Endometrial microvascular endothelial cells (primary cell): ENCODE results near the gene SON. TPM values are rescaled to one million over a fixed set of nuclear protein-coding genes. Genes with fewer than 3 reads are reported as not detected.

Experiments used
- in situ Hi-C: cut with HindIII; loops from 2 replicates; pipeline ENCODE4 v1.10.0; 2017; ENCODE audit warnings: low sequenced_read_pairs, low pct_unique_long_range_greater_than_20kb; ENCODE audit errors: inconsistent ontology term
- total RNA-seq: library from RNA; depleted of rRNA; stranded (reverse); fragments of >200 nt; gene quantifications from one replicate; pipeline ENCODE4 v1.2.3, GENCODE V29; 2015; ENCODE audit errors: inconsistent ontology term

The SON gene
- total RNA-seq, 1 donor from 2014 or later = 130 TPM

DNA sequence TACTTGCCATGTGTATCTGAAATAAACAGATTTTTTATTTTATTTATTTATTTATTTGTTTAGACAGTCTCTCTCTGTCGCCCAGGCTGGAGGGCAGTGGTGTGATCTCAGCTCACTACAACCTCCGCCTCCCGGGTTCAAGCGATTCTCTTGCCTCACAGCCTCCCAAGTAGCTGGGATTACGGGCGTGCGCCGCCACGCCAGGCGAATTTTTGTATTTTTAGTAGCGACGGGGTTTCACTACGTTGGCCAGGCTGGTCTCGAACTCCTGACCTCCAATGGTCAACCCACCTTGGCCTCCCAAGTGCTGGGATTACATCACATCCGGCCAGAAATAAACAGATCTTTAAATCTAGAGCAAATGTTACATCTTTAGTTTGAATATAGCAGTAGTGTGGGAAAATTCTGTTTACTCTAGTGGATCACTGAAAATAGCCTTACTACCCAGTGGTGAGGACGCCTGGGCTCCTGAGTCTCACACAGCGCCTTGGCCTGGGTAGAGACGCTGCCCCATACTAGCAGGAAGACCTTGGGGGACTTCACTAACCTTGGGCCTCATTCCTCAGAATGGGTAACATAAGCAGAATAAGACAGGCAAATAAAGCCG lies 1.6 kb upstream of the SON start:
- in situ Hi-C loops = no loop called here

DNA sequence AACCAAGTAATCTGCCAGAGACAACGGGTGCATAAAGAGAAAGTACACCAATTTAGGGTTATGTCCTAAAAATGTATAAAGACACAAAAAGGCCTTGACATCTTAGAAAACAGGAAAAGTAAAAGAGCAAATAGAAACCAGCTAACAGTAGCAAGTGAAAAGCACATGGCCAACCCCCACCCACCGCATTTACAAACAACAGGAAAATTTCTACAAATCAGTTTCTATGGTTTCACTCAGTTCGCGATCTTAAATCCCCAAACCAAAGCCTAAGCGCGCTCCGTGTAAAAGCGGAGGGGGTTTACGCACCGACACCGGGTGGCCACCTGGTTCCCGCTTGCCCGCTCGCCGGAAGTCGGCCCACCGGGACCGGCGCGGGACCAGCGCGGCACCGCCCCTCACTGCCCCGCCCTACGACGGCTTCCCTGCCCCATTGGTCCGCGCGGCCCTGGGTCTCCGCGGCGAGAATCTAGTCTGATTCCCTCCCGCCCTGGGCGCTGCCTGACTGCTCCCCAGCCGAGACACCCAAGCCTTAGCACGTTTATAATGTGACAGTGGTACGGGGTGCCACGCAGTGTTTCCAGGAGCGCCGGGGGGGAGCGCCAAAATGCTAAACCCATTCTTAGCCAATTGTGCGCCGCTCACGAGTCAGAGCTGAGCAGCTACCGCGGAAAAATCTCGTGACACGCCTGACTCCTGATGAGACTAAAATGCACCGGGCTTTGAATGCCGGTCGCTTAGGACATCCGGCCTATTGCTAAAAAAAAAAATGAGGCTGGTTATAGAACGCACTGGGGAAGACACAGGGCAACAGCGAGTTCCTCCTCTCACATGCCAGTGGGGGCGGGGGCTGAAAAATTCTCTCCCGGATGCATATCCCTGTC lies 840 bp upstream of the SON start, which contains the start of gene GART:
Gene GART (minus strand): TSS at position 362 of the 884 bp plus-strand sequence. CDS start 2,802 bp downstream, outside the sequence.
- in situ Hi-C loops = no loop called here

DNA sequence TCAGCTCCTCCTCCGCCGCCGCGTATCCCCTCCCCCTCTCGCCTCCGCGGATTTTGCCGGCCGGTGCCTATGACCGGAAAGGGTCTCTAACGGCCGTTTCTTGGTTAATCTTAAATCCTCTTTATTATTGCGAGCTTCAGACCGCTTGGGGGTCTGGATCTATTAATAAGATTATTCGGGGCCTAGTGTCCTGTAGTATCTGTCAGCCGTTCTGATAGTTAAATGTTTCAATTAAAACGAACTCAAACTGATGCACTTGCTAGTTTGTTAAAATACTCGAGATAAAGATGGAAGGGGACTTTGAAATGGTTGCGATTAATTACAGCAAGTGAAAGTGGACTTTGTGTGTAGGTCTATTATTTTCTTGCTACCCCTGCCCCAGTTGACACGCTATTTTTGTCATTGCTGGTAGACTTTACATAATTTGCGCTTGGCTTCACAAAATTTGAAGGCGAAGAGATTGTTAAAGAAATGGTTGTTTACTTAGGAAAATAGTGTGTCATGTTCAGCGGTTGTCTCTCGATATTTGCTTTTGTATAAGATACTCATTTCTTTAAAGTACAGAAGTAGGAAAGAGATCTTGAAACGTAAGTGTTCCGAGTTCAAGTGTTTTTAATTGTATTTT lies 779 bp downstream of the SON start:
- in situ Hi-C loops = no loop called here

DNA sequence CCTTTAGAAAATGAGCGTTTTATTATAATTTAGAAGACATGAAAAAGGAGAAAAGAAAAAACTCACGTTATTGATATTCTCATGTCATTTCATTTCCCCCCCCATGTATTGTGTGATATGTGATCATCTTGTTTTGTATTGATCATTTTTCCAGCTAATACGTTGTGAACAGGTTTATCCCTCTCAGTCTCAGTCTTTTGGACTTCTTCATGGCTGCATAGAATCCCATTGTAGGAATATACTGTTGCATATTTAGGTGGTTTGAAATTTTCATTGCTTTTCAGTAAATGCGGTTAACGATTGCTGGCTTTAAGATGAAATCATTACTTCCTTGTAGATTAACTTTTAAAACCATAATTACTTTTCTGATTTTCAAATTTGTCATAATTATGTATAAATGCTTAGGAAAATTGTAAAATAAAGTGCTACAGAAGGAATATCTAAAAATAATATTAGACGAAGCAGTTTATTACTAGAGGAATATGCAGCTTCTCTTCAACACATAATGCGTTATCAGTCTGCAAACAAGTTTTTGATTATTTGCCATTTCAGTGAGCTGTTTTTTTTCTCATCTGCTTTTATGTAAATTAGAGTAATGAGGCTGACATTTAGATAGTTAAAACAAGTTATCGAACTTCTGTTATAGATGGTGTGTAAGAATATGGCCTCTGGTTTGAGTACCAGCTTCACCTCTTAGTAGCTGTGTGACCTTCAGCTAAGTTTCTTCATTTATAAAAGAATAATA lies 1.8 kb downstream of the SON start:
- in situ Hi-C loops = no loop called here

DNA sequence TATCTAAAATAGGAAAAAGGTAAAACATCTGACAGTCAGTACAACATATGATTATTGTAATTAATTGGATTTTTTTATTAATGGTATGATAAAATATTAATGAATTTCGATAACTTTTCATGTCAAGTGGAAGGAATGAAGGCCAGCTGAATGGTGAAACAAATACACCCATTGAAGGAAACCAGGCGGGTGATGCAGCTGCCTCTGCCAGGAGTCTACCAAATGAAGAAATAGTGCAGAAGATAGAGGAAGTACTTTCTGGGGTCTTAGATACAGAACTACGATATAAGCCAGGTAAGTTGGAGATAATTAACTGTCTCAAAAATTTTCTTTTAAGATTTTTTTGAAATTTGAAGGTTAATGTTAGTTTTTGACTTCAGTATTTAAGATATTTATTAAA lies 3.2 kb downstream of the SON start:
- in situ Hi-C loops = no loop called here

DNA sequence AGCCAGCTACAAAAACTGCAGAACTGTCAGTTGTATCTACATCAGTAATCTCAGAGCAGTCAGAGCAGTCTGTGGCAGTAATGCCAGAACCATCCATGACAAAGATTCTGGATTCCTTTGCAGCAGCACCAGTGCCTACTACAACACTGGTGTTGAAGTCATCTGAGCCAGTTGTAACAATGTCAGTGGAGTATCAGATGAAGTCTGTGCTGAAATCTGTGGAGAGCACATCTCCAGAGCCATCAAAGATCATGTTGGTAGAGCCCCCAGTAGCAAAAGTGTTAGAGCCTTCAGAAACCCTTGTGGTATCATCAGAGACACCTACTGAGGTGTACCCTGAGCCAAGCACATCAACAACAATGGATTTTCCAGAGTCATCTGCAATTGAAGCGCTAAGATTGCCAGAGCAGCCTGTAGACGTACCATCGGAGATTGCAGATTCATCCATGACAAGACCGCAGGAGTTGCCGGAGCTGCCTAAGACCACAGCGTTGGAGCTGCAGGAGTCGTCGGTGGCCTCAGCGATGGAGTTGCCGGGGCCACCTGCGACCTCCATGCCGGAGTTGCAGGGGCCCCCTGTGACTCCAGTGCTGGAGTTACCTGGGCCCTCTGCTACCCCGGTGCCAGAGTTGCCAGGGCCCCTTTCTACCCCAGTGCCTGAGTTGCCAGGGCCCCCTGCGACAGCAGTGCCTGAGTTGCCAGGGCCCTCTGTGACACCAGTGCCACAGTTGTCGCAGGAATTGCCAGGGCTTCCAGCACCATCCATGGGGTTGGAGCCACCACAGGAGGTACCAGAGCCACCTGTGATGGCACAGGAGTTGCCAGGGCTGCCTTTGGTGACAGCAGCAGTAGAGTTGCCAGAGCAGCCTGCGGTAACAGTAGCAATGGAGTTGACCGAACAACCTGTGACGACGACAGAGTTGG lies 7.3 kb downstream of the SON start:
- in situ Hi-C loops = no loop called here

DNA sequence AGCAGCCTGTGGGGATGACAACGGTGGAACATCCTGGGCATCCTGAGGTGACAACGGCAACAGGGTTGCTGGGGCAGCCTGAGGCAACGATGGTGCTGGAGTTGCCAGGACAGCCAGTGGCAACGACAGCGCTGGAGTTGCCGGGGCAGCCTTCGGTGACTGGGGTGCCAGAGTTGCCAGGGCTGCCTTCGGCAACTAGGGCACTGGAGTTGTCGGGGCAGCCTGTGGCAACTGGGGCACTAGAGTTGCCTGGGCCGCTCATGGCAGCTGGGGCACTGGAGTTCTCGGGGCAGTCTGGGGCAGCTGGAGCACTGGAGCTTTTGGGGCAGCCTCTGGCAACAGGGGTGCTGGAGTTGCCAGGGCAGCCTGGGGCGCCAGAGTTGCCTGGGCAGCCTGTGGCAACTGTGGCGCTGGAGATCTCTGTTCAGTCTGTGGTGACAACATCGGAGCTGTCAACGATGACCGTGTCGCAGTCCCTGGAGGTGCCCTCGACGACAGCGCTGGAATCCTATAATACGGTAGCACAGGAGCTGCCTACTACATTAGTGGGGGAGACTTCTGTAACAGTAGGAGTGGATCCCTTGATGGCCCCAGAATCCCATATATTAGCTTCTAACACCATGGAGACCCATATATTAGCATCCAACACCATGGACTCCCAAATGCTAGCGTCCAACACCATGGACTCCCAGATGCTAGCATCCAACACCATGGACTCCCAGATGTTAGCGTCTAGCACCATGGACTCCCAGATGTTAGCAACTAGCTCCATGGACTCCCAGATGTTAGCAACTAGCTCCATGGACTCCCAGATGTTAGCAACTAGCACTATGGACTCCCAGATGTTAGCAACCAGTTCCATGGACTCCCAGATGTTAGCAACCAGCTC lies 8.2 kb downstream of the SON start:
- in situ Hi-C loops = no loop called here

DNA sequence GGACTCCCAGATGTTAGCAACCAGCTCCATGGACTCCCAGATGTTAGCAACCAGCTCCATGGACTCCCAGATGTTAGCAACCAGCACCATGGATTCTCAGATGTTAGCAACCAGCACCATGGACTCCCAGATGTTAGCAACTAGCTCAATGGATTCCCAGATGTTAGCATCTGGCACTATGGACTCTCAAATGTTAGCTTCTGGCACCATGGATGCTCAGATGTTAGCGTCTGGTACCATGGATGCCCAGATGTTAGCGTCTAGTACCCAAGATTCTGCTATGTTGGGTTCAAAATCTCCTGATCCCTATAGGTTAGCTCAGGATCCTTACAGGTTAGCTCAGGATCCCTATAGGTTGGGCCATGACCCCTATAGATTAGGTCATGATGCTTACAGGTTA lies 8.8 kb downstream of the SON start:
- in situ Hi-C loops = no loop called here

DNA sequence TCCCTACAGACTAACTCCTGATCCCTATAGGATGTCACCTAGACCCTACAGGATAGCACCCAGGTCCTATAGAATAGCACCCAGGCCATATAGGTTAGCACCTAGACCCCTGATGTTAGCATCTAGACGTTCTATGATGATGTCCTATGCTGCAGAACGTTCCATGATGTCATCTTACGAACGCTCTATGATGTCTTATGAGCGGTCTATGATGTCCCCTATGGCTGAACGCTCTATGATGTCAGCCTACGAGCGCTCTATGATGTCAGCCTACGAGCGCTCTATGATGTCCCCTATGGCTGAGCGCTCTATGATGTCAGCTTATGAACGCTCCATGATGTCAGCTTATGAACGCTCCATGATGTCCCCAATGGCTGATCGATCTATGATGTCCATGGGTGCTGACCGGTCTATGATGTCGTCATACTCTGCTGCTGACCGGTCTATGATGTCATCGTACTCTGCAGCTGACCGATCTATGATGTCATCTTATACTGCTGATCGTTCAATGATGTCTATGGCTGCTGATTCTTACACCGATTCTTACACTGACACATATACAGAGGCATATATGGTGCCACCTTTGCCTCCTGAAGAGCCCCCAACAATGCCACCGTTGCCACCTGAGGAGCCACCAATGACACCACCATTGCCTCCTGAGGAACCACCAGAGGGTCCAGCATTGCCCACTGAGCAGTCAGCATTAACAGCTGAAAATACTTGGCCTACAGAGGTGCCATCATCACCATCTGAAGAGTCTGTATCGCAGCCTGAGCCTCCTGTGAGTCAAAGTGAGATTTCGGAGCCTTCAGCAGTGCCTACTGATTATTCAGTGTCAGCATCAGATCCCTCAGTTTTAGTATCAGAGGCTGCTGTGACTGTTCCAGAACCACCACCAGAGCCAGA lies 9.5 kb downstream of the SON start:
- in situ Hi-C loops = no loop called here

DNA sequence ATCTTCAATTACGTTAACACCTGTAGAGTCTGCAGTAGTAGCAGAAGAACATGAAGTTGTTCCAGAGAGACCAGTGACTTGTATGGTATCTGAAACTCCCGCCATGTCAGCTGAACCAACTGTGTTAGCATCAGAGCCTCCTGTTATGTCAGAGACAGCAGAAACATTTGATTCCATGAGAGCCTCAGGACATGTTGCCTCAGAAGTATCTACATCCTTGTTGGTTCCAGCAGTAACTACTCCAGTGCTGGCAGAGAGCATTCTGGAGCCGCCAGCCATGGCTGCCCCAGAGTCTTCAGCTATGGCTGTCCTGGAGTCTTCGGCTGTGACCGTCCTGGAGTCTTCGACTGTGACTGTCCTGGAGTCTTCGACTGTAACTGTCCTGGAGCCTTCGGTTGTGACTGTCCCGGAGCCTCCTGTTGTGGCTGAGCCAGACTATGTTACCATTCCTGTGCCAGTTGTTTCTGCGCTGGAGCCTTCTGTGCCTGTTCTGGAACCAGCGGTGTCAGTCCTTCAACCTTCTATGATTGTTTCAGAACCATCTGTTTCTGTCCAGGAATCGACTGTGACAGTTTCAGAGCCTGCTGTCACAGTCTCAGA lies 10.3 kb downstream of the SON start:
- in situ Hi-C loops = no loop called here

DNA sequence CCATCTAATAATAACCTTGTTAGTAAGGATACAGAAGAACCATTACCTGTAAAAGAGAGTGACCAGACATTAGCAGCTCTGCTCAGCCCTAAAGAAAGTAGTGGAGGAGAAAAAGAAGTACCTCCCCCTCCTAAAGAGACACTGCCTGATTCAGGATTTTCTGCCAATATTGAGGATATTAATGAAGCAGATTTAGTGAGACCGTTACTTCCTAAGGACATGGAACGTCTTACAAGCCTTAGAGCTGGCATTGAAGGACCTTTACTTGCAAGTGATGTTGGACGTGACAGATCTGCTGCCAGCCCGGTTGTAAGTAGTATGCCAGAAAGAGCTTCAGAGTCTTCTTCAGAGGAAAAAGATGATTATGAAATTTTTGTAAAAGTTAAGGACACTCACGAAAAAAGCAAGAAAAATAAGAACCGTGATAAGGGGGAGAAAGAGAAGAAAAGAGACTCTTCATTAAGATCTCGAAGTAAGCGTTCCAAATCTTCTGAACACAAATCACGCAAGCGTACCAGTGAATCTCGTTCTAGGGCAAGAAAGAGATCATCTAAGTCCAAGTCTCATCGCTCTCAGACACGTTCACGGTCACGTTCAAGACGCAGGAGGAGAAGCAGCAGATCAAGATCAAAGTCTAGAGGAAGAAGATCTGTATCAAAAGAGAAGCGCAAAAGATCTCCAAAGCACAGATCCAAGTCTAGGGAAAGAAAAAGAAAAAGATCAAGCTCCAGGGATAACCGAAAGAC lies 11.6 kb downstream of the SON start:
- in situ Hi-C loops = no loop called here

DNA sequence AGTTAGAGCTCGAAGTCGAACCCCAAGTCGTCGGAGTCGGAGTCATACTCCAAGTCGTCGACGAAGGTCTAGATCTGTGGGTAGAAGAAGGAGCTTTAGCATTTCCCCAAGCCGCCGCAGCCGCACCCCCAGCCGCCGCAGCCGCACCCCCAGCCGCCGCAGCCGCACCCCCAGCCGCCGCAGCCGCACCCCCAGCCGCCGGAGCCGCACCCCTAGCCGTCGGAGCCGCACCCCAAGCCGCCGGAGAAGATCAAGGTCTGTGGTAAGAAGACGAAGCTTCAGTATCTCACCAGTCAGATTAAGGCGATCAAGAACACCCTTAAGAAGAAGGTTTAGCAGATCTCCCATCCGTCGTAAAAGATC lies 12.1 kb downstream of the SON start:
- in situ Hi-C loops = no loop called here

DNA sequence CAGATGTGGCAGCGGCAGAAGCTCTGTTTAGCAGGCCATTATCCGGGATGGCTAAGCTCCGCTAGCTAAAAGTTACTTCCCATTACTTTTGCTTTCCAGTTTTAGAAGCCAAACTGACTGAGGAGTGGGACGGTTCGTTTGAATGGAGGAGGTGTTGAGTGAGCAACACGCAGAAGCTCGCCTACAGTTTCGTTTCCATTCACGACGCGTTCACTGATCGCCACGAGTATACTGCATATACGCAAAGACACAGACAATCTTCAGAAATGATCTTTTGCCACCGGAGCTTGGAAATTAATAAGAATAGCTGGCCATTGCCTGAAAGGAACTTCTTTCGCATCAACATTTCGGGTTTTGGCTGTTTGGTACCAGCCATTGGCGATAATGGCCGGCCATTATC lies 14.6 kb downstream of the SON start:
- in situ Hi-C loops = no loop called here

DNA sequence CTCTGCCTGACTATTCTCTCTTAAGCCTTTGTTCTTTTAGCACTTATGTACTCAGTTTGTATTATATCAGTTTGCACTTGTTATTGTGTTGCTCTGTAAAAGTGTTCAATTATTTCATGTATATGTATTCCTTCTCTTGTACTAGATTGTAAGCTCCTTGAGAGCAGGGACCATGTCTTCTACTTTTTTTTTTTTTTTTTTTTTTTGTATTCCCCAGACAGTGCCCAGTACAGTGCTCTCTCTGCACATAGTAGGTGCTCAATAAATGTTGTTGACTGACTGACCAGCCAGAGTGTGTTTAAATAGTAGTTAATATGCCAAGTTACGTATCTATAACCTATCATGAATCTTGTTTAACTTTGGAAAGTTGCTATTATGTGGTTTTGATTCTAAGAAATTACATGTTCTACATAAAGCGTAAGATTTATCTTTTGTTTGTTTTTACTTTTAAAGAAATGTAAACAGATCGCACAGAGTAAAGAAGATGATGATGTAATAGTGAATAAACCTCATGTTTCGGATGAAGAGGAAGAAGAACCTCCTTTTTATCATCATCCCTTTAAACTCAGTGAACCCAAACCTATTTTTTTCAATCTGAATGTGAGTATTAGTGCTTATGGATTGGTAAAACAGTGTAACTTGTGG lies 16.1 kb downstream of the SON start:
- in situ Hi-C loops = no loop called here

DNA sequence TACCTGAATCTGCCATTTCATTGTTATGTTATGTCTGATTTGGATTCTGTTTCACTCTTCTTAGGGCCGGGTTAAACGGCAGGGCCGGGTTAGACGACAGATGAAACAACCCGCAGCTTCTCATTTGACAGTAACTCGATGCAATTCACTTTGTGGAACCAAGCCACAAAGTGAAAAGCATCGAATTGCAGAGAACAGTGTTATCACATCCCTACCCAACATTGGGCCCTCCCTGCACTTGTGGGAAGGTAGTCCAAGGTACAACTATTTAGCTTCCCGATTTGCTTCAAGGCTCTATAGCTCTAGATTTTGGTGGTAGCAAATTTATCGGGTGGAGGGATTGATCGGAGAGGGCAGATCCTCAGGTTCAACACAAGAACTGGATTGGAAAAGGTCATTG lies 17.0 kb downstream of the SON start:
- in situ Hi-C loops = no loop called here
